ENCODE measurements around the gene KRTAP4-6. TPM values are rescaled to one million over a fixed set of nuclear protein-coding genes. Genes with fewer than 3 reads are reported as not detected.
"Not testable (repeated sequence)": the region's sequence is repeated elsewhere in the genome, so short reads cannot be mapped to it uniquely, and the experiment has no call there.

Gene KRTAP4-6
- polyA plus RNA-seq, 1 experiment, result not detected

GRCh38 chr17:41118721-41119120 is 21.6 kb downstream of the KRTAP4-6 start:
- no peaks in the 10 kb centered on the region for H3K27me3 ChIP-seq (ENCODE audit: control insufficient read depth, insufficient read depth, low read length)
- H3K4me3 ChIP-seq (ENCODE audit: low read depth, low read length), result no peak overlapping the region
- ChIA-PET CTCF (no interaction called here), POLR2A (no interaction called here)
- TF ChIP-seq CTCF (IDR thresholded peaks at IDR 0.05; ENCODE audit: insufficient read depth, low read depth, low read length), result no peak
- DNase-seq (ENCODE audit: low read depth), result no peak
- H3K36me3 ChIP-seq (ENCODE audit: control insufficient read depth, insufficient read depth, low read length), result peaks cover 4% of the 10 kb centered on the region

- POLR2A ChIA-PET; H3K36me3 ChIP-seq (ENCODE audit: control insufficient read depth, insufficient read depth, low read length); H3K4me3 ChIP-seq (ENCODE audit: low read depth, low read length); DNase-seq (ENCODE audit: low read depth); H3K27me3 ChIP-seq (ENCODE audit: control insufficient read depth, insufficient read depth, low read length); CTCF ChIA-PET: not testable (repeated sequence)
These were observed 22.4 kb downstream of the KRTAP4-6 start, which contains the start of gene KRTAP4-11 for GRCh38 chr17:41117846-41118386. Gene KRTAP4-11, minus strand, starts transcription at chr17:41118373. Its CDS starts 58 bp downstream, at chr17:41118315.

- CTCF ChIA-PET, result interaction anchor here (1.0 kb wide), 1 partner anchor 10 kb away, joined by 3 read pairs; no protein-coding TSS in a partner anchor
These were observed 24.0 kb downstream of the KRTAP4-6 start for GRCh38 chr17:41116297-41116696.

GRCh38 chr17:41111151-41111885 is 29.0 kb downstream of the KRTAP4-6 start:
- CTCF ChIA-PET, result interaction anchor here (1.1 kb wide), 1 partner anchor 35 kb away, joined by 3 read pairs; no protein-coding TSS in a partner anchor
- Histone ChIP-seq H3K4me3 (ENCODE audit: low read depth, low read length) (peak overlapping the region; percentile 5; the same call in 1 of the 2 replicates), H3K36me3 (ENCODE audit: control insufficient read depth, insufficient read depth, low read length) (peaks cover 4% of the 10 kb centered on the region), H3K27me3 (ENCODE audit: control insufficient read depth, insufficient read depth, low read length) (no peaks in the 10 kb centered on the region)
- POLR2A ChIA-PET, result no interaction called here
- TF ChIP-seq CTCF (IDR thresholded peaks at IDR 0.05; ENCODE audit: insufficient read depth, low read depth, low read length), result no peak
- DNase-seq (ENCODE audit: low read depth), result no peak

More at GRCh38 chr17:41116297-41116696, 24.0 kb downstream of the KRTAP4-6 start:
- POLR2A ChIA-PET, result no interaction called here
- no peak for DNase-seq (ENCODE audit: low read depth)
- Histone ChIP-seq H3K27me3 (ENCODE audit: control insufficient read depth, insufficient read depth, low read length) (no peaks in the 10 kb centered on the region), H3K4me3 (ENCODE audit: low read depth, low read length) (no peak overlapping the region), H3K36me3 (ENCODE audit: control insufficient read depth, insufficient read depth, low read length) (peaks cover 4% of the 10 kb centered on the region)
- no peak for TF ChIP-seq CTCF (IDR thresholded peaks at IDR 0.05; ENCODE audit: insufficient read depth, low read depth, low read length)

GRCh38 chr17:41108728-41109386 is 31.5 kb downstream of the KRTAP4-6 start:
- H3K27me3 ChIP-seq (ENCODE audit: control insufficient read depth, insufficient read depth, low read length); H3K36me3 ChIP-seq (ENCODE audit: control insufficient read depth, insufficient read depth, low read length); CTCF ChIA-PET; DNase-seq (ENCODE audit: low read depth): not testable (repeated sequence)
- peak overlapping the region; percentile 36 for H3K4me3 ChIP-seq (ENCODE audit: low read depth, low read length)
- POLR2A ChIA-PET, result interaction anchor here (0.6 kb wide), 1 partner anchor 439 kb away, joined by 4 read pairs; no protein-coding TSS in a partner anchor

- POLR2A ChIA-PET, result interaction anchor here (0.6 kb wide), 1 partner anchor 440 kb away, joined by 4 read pairs; no protein-coding TSS in a partner anchor
- H3K36me3 ChIP-seq (ENCODE audit: control insufficient read depth, insufficient read depth, low read length), result no peaks in the 10 kb centered on the region
- CTCF ChIA-PET, result no interaction called here
- TF ChIP-seq CTCF (IDR thresholded peaks at IDR 0.05; ENCODE audit: insufficient read depth, low read depth, low read length), result no peak
- no peaks in the 10 kb centered on the region for H3K27me3 ChIP-seq (ENCODE audit: control insufficient read depth, insufficient read depth, low read length)
- no peak for DNase-seq (ENCODE audit: low read depth)
- peak overlapping the region; percentile 36 for H3K4me3 ChIP-seq (ENCODE audit: low read depth, low read length)
These were observed 32.3 kb downstream of the KRTAP4-6 start for GRCh38 chr17:41107941-41108450.

GRCh38 chr17:41105347-41105746 is 35.0 kb downstream of the KRTAP4-6 start, which contains the start of gene KRTAP4-9:
Gene KRTAP4-9, plus strand, starts transcription at chr17:41105389. Its CDS starts 0 bp downstream, at chr17:41105389.
- DNase-seq (ENCODE audit: low read depth); H3K36me3 ChIP-seq (ENCODE audit: control insufficient read depth, insufficient read depth, low read length); POLR2A ChIA-PET; H3K27me3 ChIP-seq (ENCODE audit: control insufficient read depth, insufficient read depth, low read length); CTCF ChIA-PET; H3K4me3 ChIP-seq (ENCODE audit: low read depth, low read length): not testable (repeated sequence)

- CTCF ChIA-PET; DNase-seq (ENCODE audit: low read depth); POLR2A ChIA-PET; H3K36me3 ChIP-seq (ENCODE audit: control insufficient read depth, insufficient read depth, low read length); H3K27me3 ChIP-seq (ENCODE audit: control insufficient read depth, insufficient read depth, low read length); H3K4me3 ChIP-seq (ENCODE audit: low read depth, low read length): not testable (repeated sequence)
These were observed 35.8 kb downstream of the KRTAP4-6 start for GRCh38 chr17:41104386-41105038.
